Cardiac atrium fibroblast (primary cell): Measurements from ENCODE around the gene NRBF2. TPM values are rescaled to one million over a fixed set of nuclear protein-coding genes. Genes with fewer than 3 reads are reported as not detected.

Experiments
- total RNA-seq: library from RNA; depleted of rRNA; stranded (reverse); fragments of >200 nt; gene quantifications from 2 replicates; pipeline ENCODE4 v1.2.3, GENCODE V29; 2015

The NRBF2 gene
- total RNA-seq, result 36.0 and 36.5 TPM in 2 replicates

DNA sequence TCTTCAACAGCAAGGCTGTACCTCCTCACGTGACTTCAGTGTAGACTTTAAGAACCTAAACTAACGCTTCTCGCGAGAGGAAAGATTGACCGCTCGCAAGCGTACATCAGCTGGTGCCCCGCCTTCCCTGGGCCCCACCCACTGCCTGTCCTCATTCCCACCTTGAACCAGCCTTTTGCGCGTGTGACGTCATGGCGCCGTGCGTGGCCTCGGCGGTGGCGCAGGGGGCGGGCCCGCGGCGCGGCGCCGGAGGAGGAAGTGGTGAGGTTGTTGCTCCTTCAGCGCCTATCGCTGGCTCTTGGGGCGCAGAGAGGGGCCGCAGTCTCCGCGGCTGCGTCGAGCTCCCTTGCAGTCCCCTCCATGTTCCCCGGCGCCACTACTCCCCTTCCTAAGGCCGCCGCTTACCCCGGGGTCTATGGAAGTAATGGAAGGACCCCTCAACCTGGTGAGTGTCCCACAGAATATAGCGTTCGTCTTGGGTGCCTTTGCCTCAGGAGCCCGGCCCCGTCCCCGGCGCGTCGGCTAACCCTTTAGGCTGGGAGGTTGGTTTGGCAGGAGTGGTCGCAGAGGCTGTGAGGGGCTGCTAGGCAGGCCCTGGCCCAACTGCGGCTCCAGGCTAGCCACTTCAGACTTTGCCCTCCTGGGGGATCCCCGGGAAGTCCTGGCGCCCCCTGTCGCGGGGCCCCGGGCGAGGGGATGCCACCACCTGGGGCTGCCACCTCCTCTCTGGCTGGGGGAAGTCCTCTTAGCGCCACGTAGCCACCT, at the start of gene NRBF2:
NRBF2 (plus strand) TSS at position 273 of the 765 bp plus-strand sequence; CDS start at position 416, 143 bp downstream.

